ENCODE results near the gene WNT7B.

The WNT7B gene

GRCh38 chr22:45995405-45996101 is 18.6 kb upstream of the WNT7B start:
- no peak for DNase-seq (ENCODE audit: low read depth)

- no peak for DNase-seq (ENCODE audit: low read depth)
These were observed 17.8 kb upstream of the WNT7B start for GRCh38 chr22:45994491-45995404.

- no peak for DNase-seq (ENCODE audit: low read depth)
These were observed 16.9 kb upstream of the WNT7B start for GRCh38 chr22:45993841-45994240.

GRCh38 chr22:45993143-45993692 is 16.3 kb upstream of the WNT7B start:
- no peak for DNase-seq (ENCODE audit: low read depth)

GRCh38 chr22:45992737-45993136 is 15.8 kb upstream of the WNT7B start:
- no peak for DNase-seq (ENCODE audit: low read depth)

GRCh38 chr22:45991098-45991497 is 14.1 kb upstream of the WNT7B start:
- no peak for DNase-seq (ENCODE audit: low read depth)

- DNase-seq (ENCODE audit: low read depth): no peak
These were observed 10.3 kb upstream of the WNT7B start for GRCh38 chr22:45987136-45987861.

- no peak for DNase-seq (ENCODE audit: low read depth)
These were observed 7.5 kb upstream of the WNT7B start for GRCh38 chr22:45984316-45984916.

GRCh38 chr22:45983797-45984196 is 6.8 kb upstream of the WNT7B start:
- no peak for DNase-seq (ENCODE audit: low read depth)

- no peak for DNase-seq (ENCODE audit: low read depth)
These were observed 3.8 kb upstream of the WNT7B start for GRCh38 chr22:45980761-45981160.

GRCh38 chr22:45980268-45980570 is 3.3 kb upstream of the WNT7B start:
- DNase-seq (ENCODE audit: low read depth): no peak

GRCh38 chr22:45978275-45978713 is 1.3 kb upstream of the WNT7B start:
- no peak for DNase-seq (ENCODE audit: low read depth)

GRCh38 chr22:45977551-45978274 is 751 bp upstream of the WNT7B start:
- DNase-seq (ENCODE audit: low read depth): no peak

- DNase-seq (ENCODE audit: low read depth): no peak
These were observed 534 bp downstream of the WNT7B start for GRCh38 chr22:45976254-45977002.

GRCh38 chr22:45975164-45976161 is 1.5 kb downstream of the WNT7B start:
- DNase-seq (ENCODE audit: low read depth): no peak

GRCh38 chr22:45974498-45974897 is 2.5 kb downstream of the WNT7B start:
- no peak for DNase-seq (ENCODE audit: low read depth)

GRCh38 chr22:45972889-45973253 is 4.1 kb downstream of the WNT7B start:
- no peak for DNase-seq (ENCODE audit: low read depth)

- DNase-seq (ENCODE audit: low read depth): no peak
These were observed 4.7 kb downstream of the WNT7B start for GRCh38 chr22:45972091-45972888.

Data from CMK (cell line).